AG08396 (cell line): ENCODE measurements around the gene CD37.
"Not testable (repeated sequence)": the region's sequence is repeated elsewhere in the genome, so short reads cannot be mapped to it uniquely, and the experiment has no call there.

Experiments
- DNase-seq: peaks from one replicate; pipeline ENCODE4 v3.0.0; 2012; ENCODE audit warnings: low spot score, mixed read lengths

Gene CD37

DNA sequence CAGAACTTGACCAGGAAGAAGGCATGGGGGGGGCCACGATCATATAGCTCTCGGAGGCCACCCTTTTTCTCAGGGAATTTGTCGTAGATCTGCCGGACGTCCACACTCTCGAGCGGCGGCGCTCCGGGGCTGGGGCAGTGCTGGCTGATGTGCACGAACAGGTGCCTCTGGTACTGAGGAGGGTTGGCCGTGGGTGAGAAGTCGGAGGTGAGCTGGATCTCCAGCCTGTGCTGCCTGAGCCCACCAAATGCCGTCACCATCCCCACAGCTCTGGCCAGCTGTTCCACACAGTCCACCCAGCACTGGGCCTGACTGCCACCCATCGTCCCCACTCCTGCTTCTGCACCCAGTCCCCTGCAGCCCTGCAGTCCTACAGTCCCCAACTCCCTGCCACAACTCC, 12.0 kb downstream of the CD37 start:
- DNase-seq, result no peak

DNA sequence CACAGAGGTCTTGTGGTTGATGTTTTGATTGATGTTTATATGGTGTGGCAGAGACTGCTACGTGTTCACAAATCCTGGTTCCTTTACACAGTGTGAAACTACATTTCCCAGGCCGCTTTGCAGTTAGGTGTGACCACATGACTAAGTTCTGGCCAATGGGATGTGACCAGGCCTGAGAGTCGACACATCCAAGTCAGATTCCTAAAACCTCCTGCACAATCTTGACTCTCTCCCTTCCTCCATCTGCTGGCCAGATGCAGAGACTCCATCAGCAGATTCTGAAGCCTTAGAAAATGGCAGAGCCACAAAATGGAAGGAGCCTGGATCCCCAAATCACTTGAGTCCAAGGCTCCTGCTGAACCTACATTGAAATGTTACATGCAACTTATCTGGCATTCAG, 12.6 kb downstream of the CD37 start:
- DNase-seq, result peak; percentile 88

DNA sequence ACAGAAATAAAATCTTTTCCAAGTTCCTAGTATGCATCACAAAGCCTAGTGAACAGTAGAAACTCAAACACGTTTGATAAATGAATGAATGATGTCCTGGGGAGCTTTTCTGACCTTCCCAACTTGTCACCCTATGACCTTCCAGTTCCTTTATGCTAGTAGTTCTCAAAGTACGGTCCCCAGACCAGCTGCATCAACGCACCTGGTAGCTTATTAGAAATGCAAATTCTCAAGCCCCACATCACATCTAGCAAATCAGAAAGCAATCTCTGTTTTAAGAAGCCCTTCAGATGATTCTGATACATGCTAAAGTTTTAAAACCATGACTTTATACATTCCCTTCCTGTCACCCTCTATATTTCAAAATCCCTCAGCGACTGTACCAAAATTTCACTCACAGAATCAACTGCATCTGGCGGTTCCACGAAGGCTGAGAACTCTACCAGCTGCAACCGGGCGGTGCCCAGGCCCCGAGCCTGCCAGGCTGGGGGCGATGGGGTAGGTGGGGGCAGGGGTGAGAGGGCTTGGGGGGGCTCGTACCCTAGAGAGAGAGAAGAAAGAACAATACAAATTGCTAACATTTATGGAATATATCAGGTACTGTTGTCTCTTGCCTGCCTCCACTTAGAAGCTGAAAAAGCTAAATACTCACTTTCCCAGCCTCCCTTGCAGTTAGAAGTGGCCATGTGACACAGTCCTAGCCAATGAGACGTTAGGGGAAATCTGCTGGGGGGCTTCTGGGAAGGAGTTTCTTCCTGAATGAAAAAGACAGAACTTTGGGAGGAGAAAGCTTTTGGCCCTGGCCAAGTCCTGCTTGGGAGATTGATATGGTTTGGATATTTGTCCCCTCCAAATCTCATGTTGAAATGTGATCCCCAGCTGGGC, 13.3 kb downstream of the CD37 start:
- DNase-seq, result no peak

DNA sequence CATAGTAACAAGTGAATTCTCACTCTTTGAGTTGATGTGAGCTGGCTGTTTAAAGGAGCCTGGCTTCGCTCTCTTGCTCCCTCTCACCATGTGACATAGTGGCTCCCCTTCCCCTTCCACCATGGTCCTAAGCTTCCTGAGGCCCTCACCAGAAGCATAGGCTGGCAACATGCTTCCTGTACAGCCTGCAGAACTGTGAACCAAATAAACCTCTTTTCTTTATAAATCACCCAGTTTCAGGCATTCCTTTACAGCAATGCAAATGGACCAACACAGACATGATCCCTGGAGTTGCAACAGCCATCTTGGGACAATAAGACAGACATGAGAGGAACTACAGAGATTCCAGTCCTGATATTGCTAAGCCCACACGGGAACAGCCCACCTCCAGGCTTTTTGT, 14.4 kb downstream of the CD37 start:
- no peak for DNase-seq

DNA sequence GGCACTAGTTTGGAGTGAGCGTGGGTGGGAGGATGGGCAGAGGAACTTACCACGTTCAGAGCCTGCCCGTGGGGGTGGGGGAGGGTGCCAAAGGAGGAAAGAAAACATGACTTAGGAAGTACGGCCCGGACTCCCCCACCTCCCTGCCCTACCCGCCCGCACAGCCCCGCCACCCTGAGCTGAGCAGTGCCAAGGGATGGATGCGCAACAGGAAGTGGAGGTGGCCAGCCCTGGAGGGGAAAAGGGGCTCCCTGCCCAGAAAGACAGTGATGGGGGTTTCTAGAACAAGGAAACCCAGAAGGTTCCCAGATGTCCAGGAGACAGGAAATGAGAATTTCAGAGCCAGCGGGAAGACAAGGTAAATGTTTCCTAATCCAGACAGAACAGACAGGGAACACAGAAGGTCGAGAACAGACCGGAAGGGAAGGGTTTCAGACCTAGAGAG, 20.7 kb downstream of the CD37 start:
- no peak for DNase-seq

DNA sequence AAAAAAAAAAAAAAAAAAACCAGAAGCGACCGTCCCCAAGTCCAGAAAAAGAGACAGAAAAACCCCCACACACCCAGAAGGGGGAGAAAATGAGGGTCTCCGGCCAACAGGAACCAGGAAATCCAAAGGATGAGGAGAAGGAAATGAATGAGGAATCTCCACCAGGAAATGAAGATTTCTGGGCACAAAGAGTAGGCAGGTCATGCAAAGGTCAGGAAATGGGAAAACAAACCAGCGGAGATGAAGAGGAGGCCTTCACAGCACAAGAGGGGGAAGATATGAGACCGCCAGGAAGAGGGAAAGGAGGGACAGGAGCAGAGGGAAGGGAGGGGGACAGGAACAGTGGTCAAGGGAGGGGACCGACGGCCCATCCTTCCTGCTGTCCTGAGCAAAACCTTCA, 21.2 kb downstream of the CD37 start:
- no peak for DNase-seq

DNA sequence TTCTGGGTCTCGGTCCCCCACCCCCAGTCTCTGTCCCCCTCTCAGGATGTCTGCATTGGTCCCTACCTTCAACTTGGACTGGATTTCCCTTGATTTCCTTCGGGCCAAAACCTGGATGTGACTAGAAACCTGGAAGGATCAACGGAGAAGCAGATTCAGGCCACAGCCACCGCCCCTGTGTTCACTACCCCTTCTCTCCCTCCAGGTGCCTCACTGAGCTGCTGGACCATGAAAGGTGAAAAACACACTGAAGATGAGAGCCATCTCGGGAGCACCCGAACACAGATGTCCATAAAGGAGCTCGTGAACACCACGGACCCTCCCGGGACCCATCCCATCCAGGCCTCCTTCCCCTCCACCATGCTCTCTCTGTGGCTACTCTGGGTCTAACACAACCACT, 22.0 kb downstream of the CD37 start:
- DNase-seq, result no peak

DNA sequence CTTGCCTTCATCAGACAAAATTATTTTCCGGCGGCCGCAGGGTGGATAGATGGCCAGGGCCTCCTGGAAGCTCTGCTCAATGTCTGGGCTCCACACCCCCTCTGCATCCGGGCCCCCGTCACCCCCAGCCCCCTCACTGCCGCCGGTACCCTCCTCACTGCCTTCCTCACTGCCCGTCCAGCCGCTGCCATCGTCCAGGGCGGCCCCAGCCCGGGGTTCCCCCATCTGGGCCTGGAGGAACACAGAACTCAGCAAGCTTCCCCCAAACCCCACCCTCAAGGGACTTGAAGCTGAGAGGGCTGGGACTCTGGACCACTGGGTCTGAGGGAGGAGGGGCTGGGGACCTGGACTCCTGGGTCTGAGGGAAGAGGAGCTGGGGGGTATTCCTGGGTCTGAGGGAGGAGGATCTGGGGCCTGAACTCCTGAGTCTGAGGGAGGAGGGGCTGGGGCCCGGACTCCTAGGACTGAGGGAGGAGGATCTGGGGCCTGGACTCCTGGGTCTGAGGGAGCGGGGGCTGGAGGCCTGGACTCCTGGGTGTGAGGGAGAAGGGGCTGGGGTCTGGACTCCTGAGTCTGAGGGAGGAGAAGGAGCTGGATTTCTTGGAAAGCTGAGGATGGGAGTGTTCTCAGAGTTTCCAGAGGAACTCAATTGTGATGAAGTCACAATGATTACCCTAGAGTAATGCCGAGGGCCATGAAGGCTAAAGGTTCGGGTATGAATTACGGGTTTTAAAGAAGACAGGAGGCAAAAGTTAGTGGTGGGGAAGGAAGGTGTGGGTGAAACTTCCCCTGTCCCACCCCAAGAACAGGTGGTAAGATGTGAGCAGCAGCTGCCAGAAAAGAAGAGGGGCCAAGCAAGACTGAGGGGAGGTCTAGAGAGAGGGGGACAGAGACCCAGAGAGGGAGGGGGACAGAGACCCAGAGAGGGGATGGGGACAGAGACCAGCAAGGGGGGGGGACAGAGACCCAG, 24.9 kb downstream of the CD37 start:
- no peak for DNase-seq

DNA sequence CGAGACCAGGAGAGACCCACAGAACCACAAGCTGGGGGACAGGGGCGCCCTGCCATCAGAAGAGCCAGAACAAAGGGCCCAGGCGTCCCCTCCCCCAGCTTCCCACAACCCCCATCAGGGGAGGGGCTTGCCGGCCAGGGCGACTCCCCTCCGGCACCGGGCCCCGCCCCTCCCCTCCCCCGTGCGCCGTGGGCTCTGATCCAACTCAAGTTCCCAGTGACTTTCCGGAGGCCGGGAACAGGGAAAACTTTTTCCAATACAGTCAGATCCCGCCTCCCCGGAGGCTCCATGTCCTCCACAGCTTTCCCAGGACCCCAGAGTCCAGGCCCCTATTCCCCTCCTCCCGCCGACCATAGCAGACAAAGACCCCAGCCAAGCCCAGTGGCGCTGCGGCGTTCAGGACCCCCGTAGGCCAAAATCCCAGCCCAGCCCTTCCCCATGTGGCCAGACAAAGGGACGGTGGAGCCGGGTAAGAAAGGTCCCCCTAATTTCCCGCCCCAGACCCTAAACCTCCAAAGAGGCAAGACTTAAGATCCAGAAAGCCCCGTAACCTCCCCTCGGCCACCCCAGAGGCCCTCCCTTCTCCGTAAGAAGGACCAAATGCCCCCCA, 26.3 kb downstream of the CD37 start:
- DNase-seq, result peak; percentile 90

DNA sequence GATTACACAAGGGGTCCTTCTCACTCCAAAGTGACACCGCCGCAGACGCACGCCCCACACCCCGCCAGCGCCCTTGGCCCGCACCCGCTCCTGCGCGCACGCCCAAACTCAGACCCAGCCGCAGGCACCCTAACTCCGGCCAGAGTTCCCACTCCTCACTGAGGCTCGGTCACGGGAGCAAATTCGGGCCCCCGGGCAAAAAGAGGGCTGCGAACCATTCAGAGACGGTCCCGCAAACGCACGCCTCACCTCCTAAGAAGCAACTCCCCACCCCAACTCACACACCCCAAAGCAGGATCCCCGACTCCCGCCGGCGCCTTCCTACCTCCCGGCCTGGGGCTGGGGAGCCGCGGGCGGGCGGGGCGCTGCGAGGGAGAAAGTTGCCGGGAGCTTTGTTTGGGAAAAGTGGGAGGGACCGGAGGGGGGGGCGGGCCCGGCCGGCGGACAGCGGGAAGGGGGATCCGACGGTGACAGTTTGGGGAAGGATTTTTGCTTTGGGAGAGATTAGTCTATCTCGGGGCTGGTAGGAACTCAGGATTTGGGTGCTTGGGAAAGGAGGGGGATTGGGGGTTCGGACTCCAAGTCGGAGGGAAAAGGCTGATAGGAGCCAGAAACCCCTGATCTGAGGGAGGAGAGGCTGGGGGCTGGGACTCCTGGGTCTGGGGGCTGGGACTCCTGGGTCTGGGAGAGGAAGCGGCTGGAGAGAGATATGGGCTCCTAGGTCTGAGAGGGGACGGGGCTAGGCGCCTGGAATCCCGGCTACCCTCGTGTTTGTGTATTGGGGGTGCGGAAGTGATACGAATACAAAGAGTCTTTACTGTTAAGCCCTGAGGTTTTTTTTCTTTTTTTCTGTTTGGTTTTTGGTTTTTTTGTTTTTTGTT, 27.1 kb downstream of the CD37 start, which contains the start of gene TEAD2:
Gene TEAD2 (minus strand): TSS at position 369 of the 881 bp plus-strand sequence. CDS start 2,341 bp downstream, outside the sequence.
- peak; percentile 84 for DNase-seq

DNA sequence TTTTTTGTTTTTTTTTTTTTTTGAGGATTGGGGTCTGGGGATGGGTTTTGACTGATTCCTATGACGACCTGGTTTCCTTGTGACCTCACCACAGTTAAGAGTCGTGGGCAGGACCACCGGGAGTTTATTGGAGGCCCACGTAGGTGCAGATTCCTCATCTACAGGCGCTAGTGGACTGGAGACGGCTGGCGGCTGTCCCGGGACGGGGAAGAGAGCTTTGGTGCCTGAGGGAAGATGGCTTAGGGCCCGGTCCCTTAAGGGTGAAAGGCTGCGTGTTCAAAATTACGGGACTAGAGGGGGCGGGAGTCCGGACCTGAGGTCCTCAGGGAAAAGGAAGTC, 27.7 kb downstream of the CD37 start:
- DNase-seq, result peak; percentile 50

DNA sequence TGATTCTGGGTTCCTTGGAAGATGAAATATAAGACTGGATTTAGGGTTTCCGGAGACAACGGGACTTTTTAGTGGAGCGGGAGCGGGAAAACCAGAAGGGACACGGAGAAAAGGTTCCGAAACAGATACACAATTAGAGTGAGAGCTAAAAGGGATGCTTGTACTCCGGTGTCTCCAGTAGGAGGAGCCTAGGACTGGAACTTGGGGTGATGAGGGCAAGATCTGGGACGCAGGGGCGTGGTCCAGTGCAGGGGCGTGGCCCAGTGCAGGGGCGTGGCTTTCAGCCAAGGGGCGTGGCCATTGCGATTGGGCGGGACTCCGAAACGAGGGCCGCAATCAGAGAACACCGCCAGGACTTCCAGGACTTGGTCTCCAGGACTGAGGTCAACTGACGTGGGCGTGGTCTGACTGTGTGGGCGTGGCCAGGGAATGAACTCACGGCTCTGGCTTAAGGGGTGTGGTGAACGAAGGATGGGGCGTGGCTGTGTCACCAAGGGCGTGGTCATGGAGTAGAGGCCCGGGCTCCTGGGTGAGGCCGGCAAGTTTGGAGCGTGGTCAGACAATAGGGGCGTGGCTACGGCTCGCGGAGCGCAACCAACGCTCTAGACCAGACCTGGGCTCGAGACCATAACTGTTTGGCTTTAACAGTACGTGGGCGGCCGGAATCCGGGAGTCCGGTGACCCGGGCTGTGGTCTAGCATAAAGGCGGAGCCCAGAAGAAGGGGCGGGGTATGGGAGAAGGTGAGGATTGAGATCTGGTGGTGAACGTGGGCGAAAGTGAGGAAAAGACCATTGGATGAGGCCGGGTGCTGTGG, 28.3 kb downstream of the CD37 start, which contains the start of gene DKKL1:
Gene DKKL1 (plus strand): TSS at position 610 of the 815 bp plus-strand sequence. CDS start 122 bp downstream, at position 732.
- peak; percentile 99 for DNase-seq

DNA sequence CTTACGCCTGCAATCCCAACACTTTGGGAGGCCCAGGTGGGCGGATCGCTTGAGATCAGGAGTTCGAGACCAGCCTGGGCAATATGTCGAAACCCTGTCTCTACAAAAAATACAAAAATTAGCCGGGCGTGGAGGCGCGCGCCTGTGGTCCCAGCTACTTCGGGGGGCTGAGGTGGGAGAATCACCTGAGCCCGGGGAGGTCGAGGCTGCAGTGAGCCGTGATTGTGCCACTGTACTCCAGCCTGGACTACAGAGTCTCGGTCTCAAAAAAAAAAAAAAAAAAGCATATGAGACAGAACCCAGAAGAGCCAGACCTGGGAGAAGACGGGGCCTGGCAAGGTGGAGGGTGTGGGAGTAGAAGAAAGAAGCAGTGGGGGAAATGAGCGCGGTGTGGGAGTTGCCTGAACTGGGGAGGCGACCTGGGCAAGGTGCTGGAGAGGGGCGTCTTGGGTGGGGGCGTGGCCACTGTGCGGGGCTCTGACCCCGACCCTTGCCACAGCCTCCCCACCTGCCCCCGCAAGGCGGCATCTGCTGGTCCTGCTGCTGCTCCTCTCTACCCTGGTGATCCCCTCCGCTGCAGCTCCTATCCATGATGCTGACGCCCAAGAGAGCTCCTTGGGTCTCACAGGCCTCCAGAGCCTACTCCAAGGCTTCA, 29.0 kb downstream of the CD37 start:
- DNase-seq, result no peak

DNA sequence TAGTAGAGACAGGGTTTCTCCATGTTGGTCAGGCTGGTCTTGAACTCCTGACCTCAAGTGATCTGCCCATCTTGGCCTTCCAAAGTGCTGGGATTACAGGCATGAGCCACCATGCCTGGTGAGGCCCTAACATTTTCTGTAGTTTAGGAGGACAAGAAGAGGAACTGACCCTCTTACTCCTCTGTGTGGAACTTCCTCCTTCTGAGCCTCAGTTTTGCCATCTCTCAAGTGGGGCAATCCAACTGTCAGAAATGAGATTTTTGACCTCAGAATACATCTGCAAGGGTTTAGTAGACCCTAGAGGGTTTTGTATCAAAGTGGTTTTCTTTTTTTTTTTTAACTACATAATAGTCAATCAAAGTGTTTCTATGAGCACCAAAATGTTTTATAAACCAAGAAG, 30.9 kb downstream of the CD37 start:
- no peak for DNase-seq

DNA sequence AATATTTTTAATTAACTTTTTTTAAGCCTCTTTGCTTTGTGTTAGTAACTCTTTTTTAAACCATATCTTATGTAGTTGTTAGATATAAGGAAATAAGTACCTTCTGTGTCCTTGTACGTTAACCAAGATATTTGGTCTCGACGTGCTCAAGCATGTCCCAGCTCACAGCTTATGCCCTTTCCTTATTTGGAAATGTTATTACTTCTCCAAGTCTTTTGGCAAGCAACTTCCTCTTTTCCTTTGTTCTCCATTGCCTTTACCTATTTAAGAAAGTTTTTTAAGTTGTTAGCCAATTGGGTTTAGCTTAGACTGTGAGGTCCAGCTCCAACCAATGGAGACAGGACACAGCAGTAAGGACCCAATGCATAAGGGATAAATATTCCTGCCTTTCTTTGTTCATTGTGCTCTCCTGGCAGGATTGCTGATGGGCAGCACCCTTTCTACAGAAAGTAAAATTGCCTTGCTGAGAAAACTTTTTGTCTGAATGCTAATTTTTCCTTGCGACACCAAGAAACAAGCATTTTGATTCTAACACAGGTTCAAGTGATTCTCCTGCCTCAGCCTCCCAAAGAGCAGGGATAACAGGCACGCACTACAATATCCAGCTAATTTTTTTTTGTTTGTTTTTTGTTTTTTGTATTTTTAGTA, 33.6 kb downstream of the CD37 start:
- DNase-seq, result no peak

DNA sequence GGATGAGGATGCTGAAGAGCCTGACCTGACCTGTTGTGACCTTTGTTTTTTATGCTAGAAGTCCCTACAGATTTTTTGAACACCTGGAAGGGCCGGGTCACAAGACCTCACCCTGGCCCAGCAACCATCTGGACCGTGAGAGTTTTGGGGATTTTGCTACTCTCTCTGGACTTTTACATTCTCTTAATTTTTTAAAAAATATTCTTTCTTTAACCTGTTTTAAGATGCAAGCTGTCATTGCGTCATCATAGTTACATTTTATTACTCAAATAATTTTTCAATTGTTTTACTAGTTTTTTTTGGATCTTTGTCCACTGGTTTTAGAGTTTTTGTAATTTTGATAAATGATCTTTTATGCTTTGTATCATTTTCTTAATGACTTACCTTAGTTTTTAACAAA, 36.0 kb downstream of the CD37 start:
- no peak for DNase-seq

DNA sequence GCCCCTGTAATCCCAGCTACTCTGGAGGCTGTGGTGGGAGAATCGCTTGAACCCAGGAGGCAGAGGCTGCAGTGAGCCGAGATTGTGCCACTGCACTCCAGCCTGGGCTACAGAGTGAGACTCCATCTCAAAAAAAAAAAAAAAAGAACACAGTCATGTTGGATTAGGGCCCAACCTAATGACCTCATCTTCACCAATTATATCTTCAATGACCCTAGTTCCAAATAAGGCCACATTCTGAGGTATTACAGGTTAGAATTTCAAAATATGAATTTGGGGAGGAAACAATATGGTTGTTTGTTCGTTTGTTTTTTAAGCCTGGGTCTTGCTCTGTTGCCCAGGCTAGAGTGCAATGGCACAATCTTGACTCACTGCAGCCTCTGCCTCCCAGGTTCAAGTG, 38.0 kb downstream of the CD37 start:
- not testable (repeated sequence) for DNase-seq

DNA sequence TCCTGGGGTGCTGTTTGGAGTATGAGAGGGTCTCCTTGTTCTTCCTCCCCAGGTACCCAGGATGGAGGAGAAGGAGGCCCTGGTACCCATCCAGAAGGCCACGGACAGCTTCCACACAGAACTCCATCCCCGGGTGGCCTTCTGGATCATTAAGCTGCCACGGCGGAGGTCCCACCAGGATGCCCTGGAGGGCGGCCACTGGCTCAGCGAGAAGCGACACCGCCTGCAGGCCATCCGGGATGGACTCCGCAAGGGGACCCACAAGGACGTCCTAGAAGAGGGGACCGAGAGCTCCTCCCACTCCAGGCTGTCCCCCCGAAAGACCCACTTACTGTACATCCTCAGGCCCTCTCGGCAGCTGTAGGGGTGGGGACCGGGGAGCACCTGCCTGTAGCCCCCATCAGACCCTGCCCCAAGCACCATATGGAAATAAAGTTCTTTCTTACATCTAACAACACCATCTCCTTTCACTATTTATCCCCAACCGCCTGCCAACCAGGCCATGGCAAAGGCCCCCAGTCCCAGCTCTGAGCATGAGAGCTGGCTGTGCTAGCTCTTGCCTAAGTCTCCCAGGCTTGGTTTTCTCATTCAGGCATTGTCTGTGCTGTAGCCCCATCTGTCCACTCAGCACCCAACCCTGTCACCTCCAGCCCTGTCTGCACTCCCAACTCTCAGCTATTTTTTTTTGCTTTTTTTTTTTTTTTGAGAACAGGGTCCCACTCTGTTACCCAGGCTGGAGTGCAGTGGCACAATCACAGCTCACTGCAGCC, 39.6 kb downstream of the CD37 start:
- no peak for DNase-seq

DNA sequence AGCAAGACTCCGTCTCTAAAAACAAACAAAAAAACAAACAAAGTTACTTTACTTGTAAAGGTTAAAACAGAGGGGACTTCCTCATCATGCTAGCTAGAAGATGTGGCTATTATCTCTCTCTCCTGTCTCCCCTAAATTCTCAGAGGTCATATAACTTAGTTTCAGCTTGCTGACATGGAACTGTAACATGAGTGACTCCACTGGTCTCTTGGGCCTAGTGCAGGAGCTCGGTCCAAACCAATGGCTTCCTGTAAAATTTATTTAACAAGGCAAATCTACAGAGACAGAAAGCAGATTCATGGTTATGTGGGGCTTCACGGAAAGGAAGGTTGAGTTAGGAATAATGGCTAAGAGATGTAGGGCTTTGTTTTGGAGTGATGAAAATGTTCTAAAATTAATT, 43.3 kb downstream of the CD37 start:
- DNase-seq, result no peak
